H1 (cell line): ENCODE results near the gene PSORS1C1. TPM values are rescaled to one million over a fixed set of nuclear protein-coding genes. Genes with fewer than 3 reads are reported as not detected.

ENCODE experiments used
- CTCF ChIA-PET: fragments of 300-600 bp; sonication (Branson Sonifier 250); formaldehyde crosslinking; loops from one replicate; lab custom pipeline; 2021; ENCODE audit not compliant: partially characterized antibody; lab: Charles Lee
- POLR2A ChIA-PET: fragments of 300-600 bp; sonication (Branson Sonifier 250); formaldehyde crosslinking; loops from one replicate; lab custom pipeline; 2021; ENCODE audit warnings: inconsistent platforms; ENCODE audit not compliant: partially characterized antibody; lab: Charles Lee
- DNase-seq, 2 experiments: peaks; one replicate each; pipeline versions ENCODE4 v3.0.0 to v3.0.0-alpha.2; 2010 to 2022; ENCODE audit warnings: low spot score in 2 of 2, low read depth in 1 of 2, mixed read lengths in 1 of 2
- FAIRE-seq: peaks from 2 replicates; lab custom pipeline; 2011; peaks lifted over from hg19 to GRCh38; lab: Jason Lieb, UNC
- H2AFZ ChIP-seq: 2 replicates; pipeline ENCODE4 v1.8.1; 2012; ENCODE audit warnings: low read length, inconsistent platforms
- H2AK5ac ChIP-seq: 2 replicates; pipeline ENCODE4 v1.6.1; 2013; ENCODE audit warnings: low read depth, low read length
- H2BK120ac ChIP-seq: replicated peaks from 2 replicates; pipeline ENCODE3; 2013; ENCODE audit warnings: low read depth, low read length, inconsistent platforms
- H2BK12ac ChIP-seq: 2 replicates; pipeline ENCODE4 v1.6.1; 2013; ENCODE audit warnings: low read depth, low read length
- H2BK15ac ChIP-seq: 2 replicates; pipeline ENCODE4 v1.6.1; 2013; ENCODE audit warnings: low read length
- H2BK20ac ChIP-seq: 2 replicates; pipeline ENCODE4 v1.6.1; 2013; ENCODE audit warnings: low read length
- H2BK5ac ChIP-seq: 2 replicates; pipeline ENCODE4 v1.6.1; 2013; ENCODE audit warnings: low read depth, low read length
- H3K14ac ChIP-seq: 2 replicates; pipeline ENCODE4 v1.6.1; 2013; ENCODE audit warnings: inconsistent platforms; ENCODE audit not compliant: insufficient read length
- H3K18ac ChIP-seq: 2 replicates; pipeline ENCODE4 v1.6.1; 2013; ENCODE audit warnings: low read length; ENCODE audit errors: extremely low read depth
- H3K23ac ChIP-seq: 2 replicates; pipeline ENCODE4 v1.6.1; 2013; ENCODE audit warnings: inconsistent platforms; ENCODE audit not compliant: insufficient read length
- H3K23me2 ChIP-seq: 2 replicates; pipeline ENCODE4 v1.6.1; 2013; ENCODE audit warnings: low read depth, low read length
- H3K27ac ChIP-seq: 2 replicates; pipeline ENCODE4 v1.6.1; 2011; ENCODE audit warnings: low read depth, low read length, inconsistent platforms
- H3K27me3 ChIP-seq, 4 experiments: replicated peaks in 1 of 4; 1 replicate in 1 of 4; 2 replicates in 3 of 4; pipeline versions ENCODE4 v1.6.1 to v1.8.1; 2011 to 2013; ENCODE audit warnings: low read length in 3 of 4, mild to moderate bottlenecking in 3 of 4, inconsistent platforms in 2 of 4, mixed read lengths in 2 of 4, moderate library complexity in 1 of 4; ENCODE audit not compliant: control insufficient read depth in 3 of 4, insufficient read depth in 3 of 4; ENCODE audit errors: extremely low read depth in 1 of 4
- H3K36me3 ChIP-seq, 4 experiments: 2 replicates each; pipeline versions ENCODE4 v1.6.1 to v1.8.1; 2011 to 2013; ENCODE audit warnings: mild to moderate bottlenecking in 4 of 4, low read length in 3 of 4, moderate library complexity in 2 of 4, control low read depth in 1 of 4, inconsistent platforms in 1 of 4; ENCODE audit not compliant: insufficient read depth in 4 of 4, control insufficient read depth in 2 of 4
- H3K4ac ChIP-seq: replicated peaks from 2 replicates; pipeline ENCODE3; 2013; ENCODE audit warnings: low read length, low read depth, mixed read lengths, inconsistent platforms; ENCODE audit not compliant: insufficient read length
- H3K4me1 ChIP-seq, 4 experiments: replicated peaks in 1 of 4; 1 replicate in 1 of 4; 2 replicates in 3 of 4; pipeline versions ENCODE4 v1.6.1 to v1.8.1; 2011 to 2013; ENCODE audit warnings: low read length in 3 of 4, inconsistent platforms in 2 of 4, mixed read lengths in 1 of 4; ENCODE audit not compliant: insufficient read depth in 4 of 4, control insufficient read depth in 3 of 4
- H3K4me2 ChIP-seq, 2 experiments: 2 replicates each; pipeline versions ENCODE4 v1.6.1 to v1.8.1; 2011 to 2013; ENCODE audit warnings: low read depth in 2 of 2, low read length in 2 of 2, control low read depth in 1 of 2, inconsistent platforms in 1 of 2, mild to moderate bottlenecking in 1 of 2; ENCODE audit not compliant: insufficient read depth in 1 of 2
- H3K4me3 ChIP-seq, 4 experiments: fragments of 200-600, 300-600 bp in 1 of 4; sonication (generic), shearing (Covaris generic), sonication (Bioruptor Twin) in 1 of 4; 2 replicates each; pipeline versions ENCODE4 v1.5.1 to v1.8.1; 2011 to 2016; ENCODE audit warnings: low read length in 4 of 4, low read depth in 3 of 4, control low read depth in 2 of 4, inconsistent platforms in 2 of 4, mild to moderate bottlenecking in 2 of 4, mixed read lengths in 1 of 4, moderate library complexity in 1 of 4; ENCODE audit not compliant: insufficient read depth in 2 of 4; ENCODE audit errors: extremely low read depth in 1 of 4
- H3K56ac ChIP-seq: replicated peaks from 2 replicates; pipeline ENCODE3; 2013; ENCODE audit warnings: low read depth, mild to moderate bottlenecking, mixed read lengths, low read length, inconsistent platforms; ENCODE audit not compliant: insufficient read length
- H3K79me1 ChIP-seq: 2 replicates; pipeline ENCODE4 v1.6.1; 2013; ENCODE audit warnings: low read depth, low read length, control low read depth
- H3K79me2 ChIP-seq, 2 experiments: 2 replicates each; pipeline versions ENCODE4 v1.6.1 to v1.8.1; 2012 to 2013; ENCODE audit warnings: low read length in 2 of 2, mild to moderate bottlenecking in 2 of 2, inconsistent platforms in 1 of 2; ENCODE audit not compliant: insufficient read depth in 2 of 2, control insufficient read depth in 1 of 2
- H3K9ac ChIP-seq, 4 experiments: replicated peaks in 1 of 4; 1 replicate in 1 of 4; 2 replicates in 3 of 4; pipeline versions ENCODE4 v1.6.1 to v1.8.1; 2011 to 2013; ENCODE audit warnings: low read depth in 3 of 4, low read length in 3 of 4, control low read depth in 2 of 4, mild to moderate bottlenecking in 2 of 4, moderate library complexity in 2 of 4, inconsistent platforms in 1 of 4; ENCODE audit errors: extremely low read depth in 1 of 4
- H3K9me3 ChIP-seq, 2 experiments: 2 replicates each; pipeline versions ENCODE4 v1.6.1 to v1.8.1; 2012 to 2013; ENCODE audit warnings: mild to moderate bottlenecking in 2 of 2, moderate library complexity in 2 of 2, control low read depth in 1 of 2, inconsistent platforms in 1 of 2, low read depth in 1 of 2, low read length in 1 of 2, mixed read lengths in 1 of 2; ENCODE audit not compliant: insufficient read depth in 2 of 2
- H4K20me1 ChIP-seq, 2 experiments: replicated peaks in 1 of 2; 2 replicates each; pipeline versions ENCODE3 to v1.8.1; 2011 to 2013; ENCODE audit warnings: inconsistent platforms in 2 of 2, low read length in 2 of 2, mild to moderate bottlenecking in 1 of 2; ENCODE audit not compliant: insufficient read depth in 2 of 2, control insufficient read depth in 1 of 2
- H4K5ac ChIP-seq: 2 replicates; pipeline ENCODE4 v1.6.1; 2013; ENCODE audit warnings: low read length, low read depth, mixed read lengths, inconsistent platforms; ENCODE audit not compliant: insufficient read length
- H4K8ac ChIP-seq: 2 replicates; pipeline ENCODE4 v1.8.0; 2013; ENCODE audit warnings: mild to moderate bottlenecking, moderate library complexity, low read length, inconsistent platforms; ENCODE audit not compliant: insufficient read depth; ENCODE audit errors: extremely low read depth
- H4K91ac ChIP-seq: replicated peaks from 2 replicates; pipeline ENCODE3; 2013; ENCODE audit warnings: low read length, mixed read lengths, inconsistent platforms; ENCODE audit not compliant: insufficient read length
- ASH2L ChIP-seq: fragments of 200-600, 300-600 bp; sonication (generic); IDR thresholded peaks from one replicate; pipeline ENCODE4 v1.7.1; 2017; ENCODE audit warnings: low read length
- BCL11A ChIP-seq, 2 experiments: IDR thresholded peaks; one replicate each; pipeline ENCODE4 v1.6.1; 2011; ENCODE audit warnings: low read depth in 2 of 2, low read length in 2 of 2, mild to moderate bottlenecking in 2 of 2
- EP300 ChIP-seq, 2 experiments: IDR thresholded peaks; 1 replicate in 1 of 2; 2 replicates in 1 of 2; pipeline ENCODE4 v1.6.1; 2011 to 2012; ENCODE audit warnings: low read depth in 2 of 2, low read length in 2 of 2, mild to moderate bottlenecking in 2 of 2, borderline replicate concordance in 1 of 2, inconsistent platforms in 1 of 2, moderate library complexity in 1 of 2
- FOSL1 ChIP-seq: IDR thresholded peaks from 2 replicates; pipeline ENCODE4 v1.6.1; 2011; ENCODE audit warnings: mild to moderate bottlenecking, low read depth, low read length, moderate library complexity; ENCODE audit not compliant: insufficient read depth
- GABPA ChIP-seq: IDR thresholded peaks from 2 replicates; pipeline ENCODE4 v1.6.1; 2011; ENCODE audit warnings: mild to moderate bottlenecking, low read length, moderate library complexity, borderline replicate concordance; ENCODE audit not compliant: insufficient read depth
- JUN ChIP-seq: IDR thresholded peaks from 2 replicates; pipeline ENCODE4 v1.6.1; 2011; ENCODE audit warnings: low read depth, mild to moderate bottlenecking, improper control_type of control experiment, low read length
- NANOG ChIP-seq: IDR thresholded peaks from 2 replicates; pipeline ENCODE4 v1.6.1; 2011; ENCODE audit warnings: low read length, low read depth, mild to moderate bottlenecking, inconsistent platforms; ENCODE audit not compliant: insufficient read depth, poor library complexity, severe bottlenecking
- RBBP5 ChIP-seq: IDR thresholded peaks from 2 replicates; pipeline ENCODE4 v1.7.1; 2012; ENCODE audit warnings: low read depth, mild to moderate bottlenecking, inconsistent platforms, low read length, moderate library complexity, borderline replicate concordance
- SP2 ChIP-seq: IDR thresholded peaks from 2 replicates; pipeline ENCODE4 v1.6.1; 2012; ENCODE audit warnings: mild to moderate bottlenecking, low read length, inconsistent platforms
- SRF ChIP-seq: IDR thresholded peaks from 2 replicates; pipeline ENCODE4 v1.6.1; 2011; ENCODE audit warnings: mild to moderate bottlenecking, low read depth, low read length, moderate library complexity
- SUZ12 ChIP-seq: fragments of 200-600 bp; sonication (generic); IDR thresholded peaks from 2 replicates; pipeline ENCODE4 v1.6.1; 2012; ENCODE audit warnings: mild to moderate bottlenecking, inconsistent platforms, low read length, moderate library complexity, mixed read lengths
- TBP ChIP-seq: IDR thresholded peaks from 2 replicates; pipeline ENCODE4 v1.6.1; 2011; ENCODE audit warnings: low read depth, low read length, improper control_type of control experiment
- TEAD4 ChIP-seq: IDR thresholded peaks from 2 replicates; pipeline ENCODE4 v1.6.1; 2012; ENCODE audit warnings: low read depth, low read length, inconsistent platforms, mixed read lengths
- YY1 ChIP-seq: IDR thresholded peaks from 2 replicates; pipeline ENCODE4 v1.6.1; 2011; ENCODE audit warnings: low read depth, mild to moderate bottlenecking, low read length
- WGBS, 2 experiments: shearing (Covaris generic) in 1 of 2; methylation state at CpG; one replicate each; pipeline versions ENCODE4 v1.1.6 to v1.1.7; 2013 to 2015; ENCODE audit warnings: low lambda C conversion rate in 2 of 2, mixed read lengths in 2 of 2, inconsistent platforms in 1 of 2, low coverage in 1 of 2, missing lambda C conversion rate in 1 of 2; ENCODE audit not compliant: insufficient replicate concordance in 2 of 2, insufficient coverage in 1 of 2, insufficient read length in 1 of 2; ENCODE audit errors: extremely low coverage in 1 of 2, missing lambda C conversion rate in 1 of 2; 5-methylcytosine and 5-hydroxymethylcytosine counted together
- polyA plus RNA-seq, 7 experiments: library from polyadenylated mRNA; depleted of rRNA in 3 of 7; stranded (reverse) in 5 of 7; unstranded in 2 of 7; fragments of >200 nt in 5 of 7; fragments of 200-250 nt in 2 of 7; gene quantifications; 1 replicate in 5 of 7; 2 replicates in 1 of 7; 4 replicates in 1 of 7; pipeline versions ENCODE4 v1.2.1 to v1.2.3, GENCODE V29; 2011 to 2013; ENCODE audit warnings: missing spikeins in 2 of 7, mixed read lengths in 2 of 7
- total RNA-seq: library from RNA; stranded (reverse); fragmentation: NEBNext Ultra II Directional; extraction: Animal tissue kit (Norgen Biotek cat#: 25700); gene quantifications from 2 replicates; pipeline ENCODE4 v1.2.1, GENCODE V29; 2021
- TF ChIP-seq, protein P1 (sequence below): IDR thresholded peaks from 2 replicates; pipeline ENCODE4 v1.6.1; 2012; ENCODE audit warnings: inconsistent platforms

Gene PSORS1C1
- total and polyA plus RNA-seq, 2 of the 8 experiments (the other 6 are each of a cell fraction or from before 2014, with no cell fraction given): 0.12 to 0.52 TPM

DNA sequence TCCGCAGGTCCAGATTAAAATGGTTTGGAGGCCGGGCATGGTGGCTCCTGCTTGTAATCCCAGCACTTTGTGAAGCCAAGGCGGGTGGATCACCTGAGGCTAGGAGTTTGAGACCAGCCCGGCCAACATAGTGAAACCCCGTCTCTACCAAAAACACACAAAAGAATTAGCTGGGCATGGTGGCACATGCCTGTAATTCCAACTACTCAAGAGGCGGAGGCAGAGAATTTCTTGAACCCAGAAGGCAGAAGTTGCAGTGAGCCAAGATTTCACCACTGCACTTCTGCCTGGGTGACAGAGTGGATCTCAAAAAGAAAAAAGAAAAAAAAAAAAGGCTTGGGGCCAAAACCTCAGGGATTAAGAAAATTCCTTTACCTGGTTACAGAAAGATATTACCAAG lies 32.7 kb upstream of the PSORS1C1 start:
- Histone ChIP-seq H2BK5ac (no peak overlapping the region), H3K79me1 (no peaks in the 10 kb centered on the region), H3K27ac (no peak overlapping the region), H2BK15ac (no peak overlapping the region), H3K9ac (no peak overlapping the region; a peak in 1 of 7 replicates), H3K23me2 (0 out of 2 replicates have a peak, but pooled peaks cover 2% of the 10 kb centered on the region), H3K4me1 (peaks cover 0 to 4% (median 3%) of the 10 kb centered on the region in 4 experiments; a peak in 6 of 7 replicates), H2BK120ac (no peak overlapping the region), H3K4ac (no peak overlapping the region), H4K20me1 (no peaks in the 10 kb centered on the region), H3K14ac (no peak overlapping the region), H2AK5ac (no peak overlapping the region), H2AFZ (no peak overlapping the region), H3K79me2 (no peaks in the 10 kb centered on the region), H3K56ac (no peak overlapping the region), H2BK12ac (no peak overlapping the region), H2BK20ac (no peak overlapping the region), H3K4me3 (no peak overlapping the region), H3K4me2 (no peak overlapping the region), H4K5ac (no peak overlapping the region), H4K8ac (no peak overlapping the region), H3K9me3 (no peaks in the 10 kb centered on the region), H3K18ac (no peak overlapping the region), H3K36me3 (no peaks in the 10 kb centered on the region), H4K91ac (no peak overlapping the region), H3K27me3 (no peaks in the 10 kb centered on the region), H3K23ac (no peak overlapping the region)
- DNase-seq (no peak), FAIRE-seq (no peak)
- POLR2A ChIA-PET: no interaction called here
- WGBS, 2 experiments: 88% methylated on average over 6 of the region's 6 CpGs; no CpG with 5 or more reads in 1 of the 2 experiments
- CTCF ChIA-PET: interaction anchor here (0.6 to 13.3 kb wide), 10 partner anchors 10 to 259 kb away, joined by 3 to 285 read pairs (median 5); partner anchors contain the start of genes GTF2H4 and VARS2
- TF ChIP-seq BCL11A (IDR thresholded peaks at IDR 0.05; ENCODE audit: low read depth in 2 of 2, low read length in 2 of 2) (no peak), SRF (no peak), SUZ12 (no peak), SP2 (no peak), JUN (no peak), EP300 (IDR thresholded peaks at IDR 0.05; ENCODE audit: borderline replicate concordance in 1 of 2, low read depth in 2 of 2, low read length in 2 of 2) (no peak), TBP (no peak), ASH2L (no peak), YY1 (no peak), GABPA (no peak), NANOG (no peak), FOSL1 (no peak), TEAD4 (no peak), RBBP5 (no peak)
- TF ChIP-seq, protein P1, sequence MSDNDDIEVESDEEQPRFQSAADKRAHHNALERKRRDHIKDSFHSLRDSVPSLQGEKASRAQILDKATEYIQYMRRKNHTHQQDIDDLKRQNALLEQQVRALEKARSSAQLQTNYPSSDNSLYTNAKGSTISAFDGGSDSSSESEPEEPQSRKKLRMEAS: no peak
